Thyroid gland (tissue), 4 donors: ENCODE results near the gene SENP2. TPM values are rescaled to one million over a fixed set of nuclear protein-coding genes. Genes with fewer than 3 reads are reported as not detected.

Experiments used
- DNase-seq, 2 donors: peaks; one replicate each; pipeline ENCODE4 v3.0.0-alpha.2; 2019
- H3K27ac ChIP-seq, 3 donors: fragments of 200-600 bp; sonication (generic); 1 replicate in 2 of 3; 2 replicates in 1 of 3; pipeline ENCODE4 v1.5.1; 2016 to 2019; ENCODE audit warnings: mild to moderate bottlenecking in 1 of 3, moderate library complexity in 1 of 3
- H3K27me3 ChIP-seq: fragments of 200-600 bp; sonication (generic); one replicate; pipeline ENCODE4 v1.5.1; 2019
- H3K36me3 ChIP-seq, 2 donors: fragments of 200-600 bp; sonication (generic); one replicate each; pipeline ENCODE4 v1.5.1; 2016 to 2019
- H3K4me1 ChIP-seq, 2 donors: fragments of 200-600 bp; sonication (generic); one replicate each; pipeline ENCODE4 v1.5.1; 2017 to 2019
- H3K4me3 ChIP-seq, 3 donors: fragments of 200-600 bp; sonication (generic); replicated peaks in 1 of 3; 1 replicate in 2 of 3; 2 replicates in 1 of 3; pipeline ENCODE4 v1.5.1; 2016; ENCODE audit warnings: mild to moderate bottlenecking in 1 of 3
- H3K9me3 ChIP-seq: fragments of 200-600 bp; sonication (generic); one replicate; pipeline ENCODE4 v1.5.1; 2017
- POLR2A ChIP-seq, 2 donors: fragments of 450-650 bp; IDR thresholded peaks; one replicate each; pipeline ENCODE4 v1.6.1; 2017; ENCODE audit warnings: antibody characterized with exemption in 2 of 2, mild to moderate bottlenecking in 2 of 2, moderate library complexity in 1 of 2
- WGBS, 2 donors: methylation state at CpG; one replicate each; pipeline ENCODE4 v1.1.5; 2017; 5-methylcytosine and 5-hydroxymethylcytosine counted together
- intact Hi-C: fragments of 100-400 bp; cut with DNase I; formaldehyde crosslinking; loops from one replicate; pipeline ENCODE4 v1.15.1; 2023
- total RNA-seq, 4 donors: library from RNA; depleted of rRNA; stranded (reverse); fragments of >200 nt; gene quantifications; one replicate each; pipeline ENCODE4 v1.2.3, GENCODE V29; 2016
- TF ChIP-seq, protein P1 (sequence below), 6 experiments: fragments of 200-600 bp in 3 of 6; fragments of 450-650 bp in 3 of 6; sonication (generic) in 3 of 6; IDR thresholded peaks; one replicate each; pipeline ENCODE4 v1.5.1; 2016 to 2019; ENCODE audit warnings: antibody characterized with exemption in 6 of 6, mild to moderate bottlenecking in 2 of 6, inconsistent platforms in 1 of 6, moderate library complexity in 1 of 6

Gene SENP2
- total RNA-seq, 4 donors from 2014 or later, result 34.0 to 82.9 (median 39.6) TPM

DNA sequence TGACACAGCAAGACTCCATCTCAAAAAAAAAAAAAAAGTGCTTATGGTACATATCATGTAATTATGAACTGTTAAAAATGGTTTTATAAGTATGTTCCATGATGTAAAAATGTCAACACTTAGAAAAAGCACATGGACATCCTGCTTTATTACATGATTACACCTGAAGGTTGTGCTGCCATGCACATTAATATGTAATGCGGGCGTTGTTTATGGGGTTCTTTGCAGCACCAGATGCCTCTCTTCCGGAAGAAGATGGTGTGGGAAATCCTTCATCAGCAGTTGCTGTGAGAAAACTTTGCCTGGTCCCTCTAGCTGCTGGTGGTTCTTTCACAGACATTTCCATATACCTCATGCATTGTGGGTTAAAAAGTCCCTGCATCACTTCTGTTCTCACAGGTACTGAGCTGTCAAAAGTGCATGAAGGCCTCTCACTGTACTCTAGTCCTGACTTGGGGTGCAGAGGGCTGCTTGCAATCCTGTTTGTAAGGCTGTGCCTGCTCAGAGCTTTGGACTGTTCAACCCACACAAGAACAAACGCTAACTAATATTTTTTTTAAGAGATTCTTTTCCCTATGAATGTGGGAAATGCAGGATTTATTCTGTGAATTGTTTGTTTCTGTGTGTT lies 43.6 kb downstream of the SENP2 start:
- H3K27ac ChIP-seq, result peak overlapping the region in 2 of 3 donors; percentile 64 to 76
- no peak for TF ChIP-seq POLR2A (IDR thresholded peaks at IDR 0.05)
- TF ChIP-seq, protein P1, sequence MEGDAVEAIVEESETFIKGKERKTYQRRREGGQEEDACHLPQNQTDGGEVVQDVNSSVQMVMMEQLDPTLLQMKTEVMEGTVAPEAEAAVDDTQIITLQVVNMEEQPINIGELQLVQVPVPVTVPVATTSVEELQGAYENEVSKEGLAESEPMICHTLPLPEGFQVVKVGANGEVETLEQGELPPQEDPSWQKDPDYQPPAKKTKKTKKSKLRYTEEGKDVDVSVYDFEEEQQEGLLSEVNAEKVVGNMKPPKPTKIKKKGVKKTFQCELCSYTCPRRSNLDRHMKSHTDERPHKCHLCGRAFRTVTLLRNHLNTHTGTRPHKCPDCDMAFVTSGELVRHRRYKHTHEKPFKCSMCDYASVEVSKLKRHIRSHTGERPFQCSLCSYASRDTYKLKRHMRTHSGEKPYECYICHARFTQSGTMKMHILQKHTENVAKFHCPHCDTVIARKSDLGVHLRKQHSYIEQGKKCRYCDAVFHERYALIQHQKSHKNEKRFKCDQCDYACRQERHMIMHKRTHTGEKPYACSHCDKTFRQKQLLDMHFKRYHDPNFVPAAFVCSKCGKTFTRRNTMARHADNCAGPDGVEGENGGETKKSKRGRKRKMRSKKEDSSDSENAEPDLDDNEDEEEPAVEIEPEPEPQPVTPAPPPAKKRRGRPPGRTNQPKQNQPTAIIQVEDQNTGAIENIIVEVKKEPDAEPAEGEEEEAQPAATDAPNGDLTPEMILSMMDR (IDR thresholded peaks at IDR 0.05), result no peak
- 73 to 76% methylated on average over 4 of the region's 4 CpGs for WGBS, 2 donors
- no peak for DNase-seq
- H3K9me3 ChIP-seq, result no peaks in the 10 kb centered on the region
- H3K4me1 ChIP-seq, result peaks cover 17 to 21% of the 10 kb centered on the region in 2 donors
- H3K4me3 ChIP-seq, result no peak overlapping the region
- peaks cover 27 to 29% of the 10 kb centered on the region in 2 donors for H3K36me3 ChIP-seq
- intact Hi-C loops, result no loop called here
- H3K27me3 ChIP-seq, result no peaks in the 10 kb centered on the region

- Histone ChIP-seq H3K9me3 (no peaks in the 10 kb centered on the region), H3K36me3 (peaks cover 23 to 27% of the 10 kb centered on the region in 2 donors), H3K4me3 (no peak overlapping the region), H3K27ac (peak overlapping the region; percentile 22 to 76 (median 64)), H3K27me3 (no peaks in the 10 kb centered on the region), H3K4me1 (peaks cover 17 to 21% of the 10 kb centered on the region in 2 donors)
- 14 to 20% methylated on average over 6 of the region's 6 CpGs for WGBS, 2 donors
- TF ChIP-seq POLR2A (IDR thresholded peaks at IDR 0.05), result no peak
- TF ChIP-seq, protein P1 (IDR thresholded peaks at IDR 0.05), result no peak
- DNase-seq, result peak; percentile 71 to 78
- intact Hi-C loops, result no loop called here
Observed at GRCh38 chr3:185630182-185630622, 44.1 kb downstream of the SENP2 start.

GRCh38 chr3:185631108-185631507 lies 45.0 kb downstream of the SENP2 start:
- TF ChIP-seq, protein P1 (IDR thresholded peaks at IDR 0.05), result no peak
- TF ChIP-seq POLR2A (IDR thresholded peaks at IDR 0.05), result no peak
- Histone ChIP-seq H3K4me1 (peaks cover 17 to 21% of the 10 kb centered on the region in 2 donors), H3K9me3 (no peaks in the 10 kb centered on the region), H3K36me3 (peaks cover 19 to 21% of the 10 kb centered on the region in 2 donors), H3K27ac (peak overlapping the region in 2 of 3 donors; percentile 64 to 76), H3K27me3 (no peaks in the 10 kb centered on the region), H3K4me3 (no peak overlapping the region)
- intact Hi-C loops, result no loop called here
- 87 to 92% methylated on average over 4 of the region's 4 CpGs for WGBS, 2 donors
- DNase-seq, result no peak

GRCh38 chr3:185631508-185632206 lies 45.6 kb downstream of the SENP2 start:
- intact Hi-C loops, result no loop called here
- TF ChIP-seq, protein P1 (IDR thresholded peaks at IDR 0.05), result no peak
- TF ChIP-seq POLR2A (IDR thresholded peaks at IDR 0.05), result no peak
- DNase-seq, result peak in 1 of 2 donors; percentile 10
- H3K4me1 ChIP-seq, result peaks cover 17 to 21% of the 10 kb centered on the region in 2 donors
- no peaks in the 10 kb centered on the region for H3K27me3 ChIP-seq
- 94% methylated on average over 6 of the region's 7 CpGs for WGBS, 2 donors
- H3K27ac ChIP-seq, result no peak overlapping the region
- peaks cover 15 to 16% of the 10 kb centered on the region in 2 donors for H3K36me3 ChIP-seq
- H3K9me3 ChIP-seq, result no peaks in the 10 kb centered on the region
- no peak overlapping the region for H3K4me3 ChIP-seq

DNA sequence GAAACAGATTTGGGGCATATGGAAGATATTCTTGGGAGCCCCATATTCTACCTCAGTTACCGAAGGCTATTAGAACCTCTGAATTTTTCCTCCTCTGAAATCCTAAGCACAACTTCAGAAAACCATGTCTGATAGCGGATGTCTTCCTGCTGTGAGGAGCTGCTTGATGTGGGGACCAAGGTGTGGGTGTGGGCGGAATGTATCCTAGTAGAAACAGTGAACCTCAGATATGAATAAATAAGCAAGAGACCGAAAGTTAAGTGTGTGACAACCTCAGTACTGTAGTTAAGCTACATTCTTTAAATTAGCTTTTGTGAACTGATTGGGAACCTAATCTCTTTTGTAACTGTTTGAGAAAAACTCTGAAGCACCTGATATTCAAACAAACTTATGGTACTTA lies 46.9 kb downstream of the SENP2 start:
- Histone ChIP-seq H3K27ac (no peak overlapping the region), H3K36me3 (peaks cover 5 to 7% of the 10 kb centered on the region in 2 donors), H3K4me3 (no peak overlapping the region), H3K27me3 (no peaks in the 10 kb centered on the region), H3K4me1 (peaks cover 17 to 21% of the 10 kb centered on the region in 2 donors), H3K9me3 (no peaks in the 10 kb centered on the region)
- intact Hi-C loops, result no loop called here
- no peak for DNase-seq
- 96 to 97% methylated on average over 4 of the region's 4 CpGs for WGBS, 2 donors
- no peak for TF ChIP-seq POLR2A (IDR thresholded peaks at IDR 0.05)
- TF ChIP-seq, protein P1 (IDR thresholded peaks at IDR 0.05), result no peak
